Measurements from ENCODE around the gene SERPINB8.
"Not testable (repeated sequence)": the region's sequence is repeated elsewhere in the genome, so short reads cannot be mapped to it uniquely, and the experiment has no call there.

DNA sequence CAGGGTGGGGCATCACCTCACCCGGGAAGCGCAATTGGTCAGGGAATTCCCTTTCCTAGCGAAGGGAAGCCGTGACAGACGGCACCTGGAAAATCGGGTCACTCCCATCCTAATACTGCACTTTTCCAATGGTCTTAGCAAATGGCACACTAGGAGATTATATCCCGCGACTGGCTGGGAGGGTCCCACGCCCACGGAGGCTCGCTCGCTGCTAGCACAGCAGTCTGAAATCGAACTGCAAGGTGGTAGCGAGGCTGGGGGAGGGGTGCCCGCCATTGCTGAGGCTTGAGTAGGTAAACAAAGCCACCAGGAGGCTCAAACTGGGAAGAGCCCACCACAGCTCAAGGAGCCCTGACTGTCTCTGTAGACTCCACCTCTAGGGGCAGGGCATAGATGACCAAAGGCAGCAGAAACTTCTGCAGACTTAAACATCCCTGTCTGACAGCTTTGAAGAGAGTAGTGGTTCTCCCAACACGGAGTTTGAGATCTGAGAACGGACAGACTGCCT, 29.3 kb upstream of the SERPINB8 start:
- not testable (repeated sequence) for TF ChIP-seq ELF4 (IDR thresholded peaks at IDR 0.05); ARNT (IDR thresholded peaks at IDR 0.05); FOXM1 (IDR thresholded peaks at IDR 0.05; ENCODE audit: borderline replicate concordance); SP1 (IDR thresholded peaks at IDR 0.05); FOXK2 (IDR thresholded peaks at IDR 0.05); NFRKB (IDR thresholded peaks at IDR 0.05); SUZ12 (IDR thresholded peaks at IDR 0.05); L3MBTL2 (conservative IDR thresholded peaks at IDR 0.05); FOXA1 (IDR thresholded peaks at IDR 0.05); BHLHE40 (IDR thresholded peaks at IDR 0.05; ENCODE audit: borderline replicate concordance); ZNF384 (IDR thresholded peaks at IDR 0.05); LEF1 (IDR thresholded peaks at IDR 0.05; ENCODE audit: borderline replicate concordance)

Measured in HEK293T (cell line).